Measurements from ENCODE around the gene SPATA21.

DNA sequence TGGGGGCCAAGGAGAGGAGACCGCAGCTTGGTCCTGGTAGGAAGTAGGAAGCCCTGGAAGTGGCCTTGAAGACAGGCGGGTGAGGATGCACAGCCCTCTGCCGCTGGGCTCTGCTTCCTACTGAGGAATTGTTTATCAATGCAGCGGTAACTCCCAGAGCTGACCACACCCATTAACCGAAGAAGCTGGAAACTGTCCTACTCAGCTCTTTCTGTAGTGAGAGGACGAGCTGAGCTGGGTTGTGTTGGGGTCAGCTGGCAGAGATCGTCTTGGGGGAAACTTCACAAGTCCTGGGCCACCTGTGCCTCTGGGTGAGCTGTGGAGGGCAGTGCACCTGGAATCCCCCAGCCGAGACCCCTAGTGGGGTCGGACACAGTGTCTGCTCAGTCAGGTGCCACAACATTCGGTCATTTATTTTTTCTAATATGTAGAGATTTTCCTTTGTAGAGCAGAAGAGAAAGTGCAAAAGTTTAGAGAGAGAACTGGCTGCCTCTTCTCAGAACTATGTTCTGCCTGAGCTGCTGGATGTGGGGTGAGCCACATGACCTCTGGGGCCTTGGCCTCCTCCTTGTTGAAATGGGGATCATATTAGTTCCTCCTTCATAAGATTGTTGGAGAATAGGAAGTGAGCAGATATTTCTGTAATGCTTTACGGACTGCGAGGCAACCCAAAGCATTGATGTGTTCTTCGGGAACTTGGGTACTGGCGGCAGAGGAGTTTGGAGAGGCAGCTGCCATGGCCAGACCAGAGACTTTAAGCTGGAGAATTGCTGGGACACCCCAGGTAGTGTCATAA is 6.9 kb upstream of the SPATA21 start:
- TF ChIP-seq, protein P1, sequence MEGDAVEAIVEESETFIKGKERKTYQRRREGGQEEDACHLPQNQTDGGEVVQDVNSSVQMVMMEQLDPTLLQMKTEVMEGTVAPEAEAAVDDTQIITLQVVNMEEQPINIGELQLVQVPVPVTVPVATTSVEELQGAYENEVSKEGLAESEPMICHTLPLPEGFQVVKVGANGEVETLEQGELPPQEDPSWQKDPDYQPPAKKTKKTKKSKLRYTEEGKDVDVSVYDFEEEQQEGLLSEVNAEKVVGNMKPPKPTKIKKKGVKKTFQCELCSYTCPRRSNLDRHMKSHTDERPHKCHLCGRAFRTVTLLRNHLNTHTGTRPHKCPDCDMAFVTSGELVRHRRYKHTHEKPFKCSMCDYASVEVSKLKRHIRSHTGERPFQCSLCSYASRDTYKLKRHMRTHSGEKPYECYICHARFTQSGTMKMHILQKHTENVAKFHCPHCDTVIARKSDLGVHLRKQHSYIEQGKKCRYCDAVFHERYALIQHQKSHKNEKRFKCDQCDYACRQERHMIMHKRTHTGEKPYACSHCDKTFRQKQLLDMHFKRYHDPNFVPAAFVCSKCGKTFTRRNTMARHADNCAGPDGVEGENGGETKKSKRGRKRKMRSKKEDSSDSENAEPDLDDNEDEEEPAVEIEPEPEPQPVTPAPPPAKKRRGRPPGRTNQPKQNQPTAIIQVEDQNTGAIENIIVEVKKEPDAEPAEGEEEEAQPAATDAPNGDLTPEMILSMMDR (IDR thresholded peaks at IDR 0.05), result no peak
- no peak for TF ChIP-seq POLR2A (IDR thresholded peaks at IDR 0.05)

Data from thyroid gland (tissue), 4 donors.